ENCODE measurements around the gene TTC19. TPM values are rescaled to one million over a fixed set of nuclear protein-coding genes. Genes with fewer than 3 reads are reported as not detected.

TTC19 gene
- total and polyA plus RNA-seq, 2 experiments from 2014 or later = 76.5 to 115 TPM

GRCh38 chr17:16019347-16019746 is 19.7 kb downstream of the TTC19 start:
- H3K27ac ChIP-seq = no peak overlapping the region
- no peak for TF ChIP-seq CTCF (IDR thresholded peaks at IDR 0.05; ENCODE audit: low read depth, low read length)
- no peaks in the 10 kb centered on the region for H3K9me3 ChIP-seq (ENCODE audit: low read depth)
- no peak overlapping the region for H3K4me3 ChIP-seq
- DNase-seq (ENCODE audit: low read depth in 1 of 2, low spot score in 1 of 2) = no peak
- H3K36me3 ChIP-seq = peaks cover 24% of the 10 kb centered on the region
- no peaks in the 10 kb centered on the region for H3K4me1 ChIP-seq (ENCODE audit: low read depth)
- no peaks in the 10 kb centered on the region for H3K27me3 ChIP-seq

- Histone ChIP-seq H3K4me3 (no peak overlapping the region), H3K36me3 (peaks cover 47% of the 10 kb centered on the region), H3K9me3 (ENCODE audit: low read depth) (no peaks in the 10 kb centered on the region), H3K4me1 (ENCODE audit: low read depth) (no peaks in the 10 kb centered on the region), H3K27me3 (no peaks in the 10 kb centered on the region), H3K27ac (no peak overlapping the region)
- DNase-seq (ENCODE audit: low read depth in 1 of 2, low spot score in 1 of 2) = no peak
- no peak for TF ChIP-seq CTCF (IDR thresholded peaks at IDR 0.05; ENCODE audit: low read depth, low read length)
Measured at GRCh38 chr17:16023881-16024280, 24.3 kb downstream of the TTC19 start.

- peaks cover 59% of the 10 kb centered on the region for H3K36me3 ChIP-seq
- no peak for TF ChIP-seq CTCF (IDR thresholded peaks at IDR 0.05; ENCODE audit: low read depth, low read length)
Measured at GRCh38 chr17:16025202-16025601, 25.6 kb downstream of the TTC19 start.

GRCh38 chr17:16026895-16027294 is 27.3 kb downstream of the TTC19 start:
- Histone ChIP-seq H3K27ac (peak overlapping the region; percentile 2), H3K27me3 (no peaks in the 10 kb centered on the region), H3K36me3 (peaks cover 76% of the 10 kb centered on the region), H3K4me3 (no peak overlapping the region), H3K4me1 (ENCODE audit: low read depth) (no peaks in the 10 kb centered on the region), H3K9me3 (ENCODE audit: low read depth) (no peaks in the 10 kb centered on the region)
- no peak for DNase-seq (ENCODE audit: low read depth in 1 of 2, low spot score in 1 of 2)
- TF ChIP-seq CTCF (IDR thresholded peaks at IDR 0.05; ENCODE audit: low read depth, low read length) = no peak

More at GRCh38 chr17:16025202-16025601, 25.6 kb downstream of the TTC19 start:
- Histone ChIP-seq H3K4me3 (no peak overlapping the region), H3K4me1 (ENCODE audit: low read depth) (no peaks in the 10 kb centered on the region), H3K9me3 (ENCODE audit: low read depth) (no peaks in the 10 kb centered on the region), H3K27ac (no peak overlapping the region), H3K27me3 (no peaks in the 10 kb centered on the region)
- no peak for DNase-seq (ENCODE audit: low read depth in 1 of 2, low spot score in 1 of 2)

GRCh38 chr17:16027708-16028584 is 28.3 kb downstream of the TTC19 start:
- H3K4me1 ChIP-seq (ENCODE audit: low read depth) = no peaks in the 10 kb centered on the region
- no peaks in the 10 kb centered on the region for H3K27me3 ChIP-seq
- H3K36me3 ChIP-seq = peaks cover 79% of the 10 kb centered on the region
- peak overlapping the region; percentile 42 for H3K27ac ChIP-seq
- peak in 1 of 2 donors; percentile 85 for DNase-seq (ENCODE audit: low read depth in 1 of 2, low spot score in 1 of 2)
- no peak for TF ChIP-seq CTCF (IDR thresholded peaks at IDR 0.05; ENCODE audit: low read depth, low read length)
- no peak overlapping the region for H3K4me3 ChIP-seq
- no peaks in the 10 kb centered on the region for H3K9me3 ChIP-seq (ENCODE audit: low read depth)

Data from cardiac muscle cell (in vitro differentiated cells and primary cell).